Measurements from ENCODE around the gene CSF1R. TPM values are rescaled to one million over a fixed set of nuclear protein-coding genes. Genes with fewer than 3 reads are reported as not detected.
"Not testable (repeated sequence)": the region's sequence is repeated elsewhere in the genome, so short reads cannot be mapped to it uniquely, and the experiment has no call there.

Gene CSF1R
- total RNA-seq, 3 donors from 2014 or later (not counting 1 experiment from before 2014, with no cell fraction given): 4.9 to 39.0 (median 7.8) TPM

DNA sequence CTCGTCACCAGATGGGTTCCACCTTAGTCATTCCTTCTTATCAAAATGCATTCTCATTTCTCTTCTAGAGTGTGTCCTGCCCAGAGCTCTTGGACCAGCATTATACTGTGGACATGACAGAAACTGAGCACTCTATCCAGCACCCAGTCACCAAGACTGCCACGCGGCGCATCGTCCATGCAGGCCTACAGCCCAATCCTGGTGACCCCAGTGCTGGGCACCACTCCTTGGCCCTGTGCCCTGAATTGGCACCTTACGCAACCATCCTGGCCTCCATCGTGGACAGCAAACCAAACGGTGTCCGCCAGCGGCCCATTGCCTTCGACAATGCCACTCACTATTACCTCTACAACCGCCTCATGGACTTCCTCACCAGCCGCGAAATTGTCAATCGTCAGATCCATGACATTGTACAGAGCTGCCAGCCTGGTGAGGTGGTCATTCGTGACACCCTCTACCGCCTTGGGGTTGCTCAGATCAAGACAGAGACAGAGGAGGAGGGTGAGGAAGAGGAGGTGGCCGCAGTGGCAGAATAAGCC lies 34.6 kb downstream of the CSF1R start:
- no peaks in the 10 kb centered on the region for H3K9me3 Mint-ChIP-seq
- H3K4me1 Mint-ChIP-seq: peaks cover 30 to 48% of the 10 kb centered on the region in 2 donors
- WGBS (ENCODE audit: insufficient coverage): 92% methylated on average over 18 of the region's 18 CpGs
- no peak overlapping the region for H3K4me3 ChIP-seq (ENCODE audit: low read length)
- DNase-seq (no peak), ATAC-seq (no peak)
- H3K9me3 ChIP-seq (ENCODE audit: control insufficient read depth, insufficient read depth, low read length): no peaks in the 10 kb centered on the region
- peaks cover 28% of the 10 kb centered on the region in 2 donors for H3K27me3 Mint-ChIP-seq (ENCODE audit: low read depth in 2 of 2)
- peaks cover 11% of the 10 kb centered on the region for H3K4me1 ChIP-seq (ENCODE audit: control insufficient read depth, insufficient read depth, low read length)
- H3K27me3 ChIP-seq (ENCODE audit: control insufficient read depth, insufficient read depth, low read length): peaks cover 11% of the 10 kb centered on the region
- TF ChIP-seq, protein P1, sequence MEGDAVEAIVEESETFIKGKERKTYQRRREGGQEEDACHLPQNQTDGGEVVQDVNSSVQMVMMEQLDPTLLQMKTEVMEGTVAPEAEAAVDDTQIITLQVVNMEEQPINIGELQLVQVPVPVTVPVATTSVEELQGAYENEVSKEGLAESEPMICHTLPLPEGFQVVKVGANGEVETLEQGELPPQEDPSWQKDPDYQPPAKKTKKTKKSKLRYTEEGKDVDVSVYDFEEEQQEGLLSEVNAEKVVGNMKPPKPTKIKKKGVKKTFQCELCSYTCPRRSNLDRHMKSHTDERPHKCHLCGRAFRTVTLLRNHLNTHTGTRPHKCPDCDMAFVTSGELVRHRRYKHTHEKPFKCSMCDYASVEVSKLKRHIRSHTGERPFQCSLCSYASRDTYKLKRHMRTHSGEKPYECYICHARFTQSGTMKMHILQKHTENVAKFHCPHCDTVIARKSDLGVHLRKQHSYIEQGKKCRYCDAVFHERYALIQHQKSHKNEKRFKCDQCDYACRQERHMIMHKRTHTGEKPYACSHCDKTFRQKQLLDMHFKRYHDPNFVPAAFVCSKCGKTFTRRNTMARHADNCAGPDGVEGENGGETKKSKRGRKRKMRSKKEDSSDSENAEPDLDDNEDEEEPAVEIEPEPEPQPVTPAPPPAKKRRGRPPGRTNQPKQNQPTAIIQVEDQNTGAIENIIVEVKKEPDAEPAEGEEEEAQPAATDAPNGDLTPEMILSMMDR (IDR thresholded peaks at IDR 0.05): no peak
- H3K36me3 Mint-ChIP-seq: peaks cover 39% of the 10 kb centered on the region
- peaks cover 67% of the 10 kb centered on the region for H3K36me3 ChIP-seq (ENCODE audit: control insufficient read depth, insufficient read depth, low read length)
- H3K27ac ChIP-seq (ENCODE audit: low read length): no peak overlapping the region
- H3K27ac Mint-ChIP-seq: no peak overlapping the region
- intact Hi-C loops (cut with micrococcal nuclease): no loop called here
- no peak overlapping the region for H3K4me3 Mint-ChIP-seq

- H3K9me3 Mint-ChIP-seq; DNase-seq; H3K27ac ChIP-seq (ENCODE audit: low read length); H3K4me3 ChIP-seq (ENCODE audit: low read length); H3K9me3 ChIP-seq (ENCODE audit: control insufficient read depth, insufficient read depth, low read length); intact Hi-C loops (cut with micrococcal nuclease); ATAC-seq; H3K4me3 Mint-ChIP-seq; H3K27ac Mint-ChIP-seq: not testable (repeated sequence)
- Histone ChIP-seq H3K27me3 (ENCODE audit: control insufficient read depth, insufficient read depth, low read length) (peaks cover 12% of the 10 kb centered on the region), H3K36me3 (ENCODE audit: control insufficient read depth, insufficient read depth, low read length) (peaks cover 71% of the 10 kb centered on the region), H3K4me1 (ENCODE audit: control insufficient read depth, insufficient read depth, low read length) (peaks cover 25% of the 10 kb centered on the region)
- H3K27me3 Mint-ChIP-seq (ENCODE audit: low read depth in 2 of 2): peaks cover 28% of the 10 kb centered on the region in 2 donors
- 96% methylated on average over 14 of the region's 14 CpGs for WGBS (ENCODE audit: insufficient coverage)
- peaks cover 39% of the 10 kb centered on the region for H3K36me3 Mint-ChIP-seq
- H3K4me1 Mint-ChIP-seq: peaks cover 41 to 56% of the 10 kb centered on the region in 2 donors
Observed at GRCh38 chr5:150050172-150050811, 36.1 kb downstream of the CSF1R start.

DNA sequence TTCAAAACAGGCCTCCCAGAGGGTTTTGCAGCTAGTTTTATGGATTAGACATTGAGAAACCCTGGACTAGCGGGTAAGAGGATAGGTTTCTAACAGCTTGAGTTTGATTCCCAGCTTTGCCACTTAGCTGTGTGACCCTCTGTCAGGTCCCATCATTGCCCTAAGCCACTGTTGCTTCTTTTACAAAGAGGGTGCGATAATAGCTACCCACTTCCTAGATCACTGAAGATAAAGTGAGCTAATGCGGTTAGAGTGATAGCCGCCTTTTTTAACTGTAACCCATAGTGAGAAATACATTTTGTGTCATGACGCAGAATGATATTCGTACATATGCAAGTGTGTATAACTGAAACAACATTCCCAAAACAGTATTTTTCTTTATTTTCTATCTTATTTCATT lies 40.3 kb downstream of the CSF1R start:
- Histone ChIP-seq H3K27ac (ENCODE audit: low read length) (no peak overlapping the region), H3K27me3 (ENCODE audit: control insufficient read depth, insufficient read depth, low read length) (peaks cover 20% of the 10 kb centered on the region), H3K4me3 (ENCODE audit: low read length) (no peak overlapping the region), H3K36me3 (ENCODE audit: control insufficient read depth, insufficient read depth, low read length) (peaks cover 76% of the 10 kb centered on the region), H3K9me3 (ENCODE audit: control insufficient read depth, insufficient read depth, low read length) (no peaks in the 10 kb centered on the region), H3K4me1 (ENCODE audit: control insufficient read depth, insufficient read depth, low read length) (peaks cover 48% of the 10 kb centered on the region)
- H3K36me3 Mint-ChIP-seq: peaks cover 51% of the 10 kb centered on the region
- peaks cover 47 to 49% of the 10 kb centered on the region in 2 donors for H3K27me3 Mint-ChIP-seq (ENCODE audit: low read depth in 2 of 2)
- peak in 1 of 2 donors; percentile 75 for DNase-seq
- H3K4me1 Mint-ChIP-seq: peaks cover 75 to 76% of the 10 kb centered on the region in 2 donors
- peak; percentile 89 to 94 (median 90) for ATAC-seq
- 65% methylated on average over 3 of the region's 6 CpGs for WGBS (ENCODE audit: insufficient coverage)
- TF ChIP-seq, protein P1 (IDR thresholded peaks at IDR 0.05): no peak
- intact Hi-C loops (cut with micrococcal nuclease): loop anchor here (1.0 to 2.0 kb wide), 2 partner anchors 45 to 85 kb away; partner anchors contain the start of gene SLC26A2
- peak overlapping the region; percentile 71 to 82 for H3K27ac Mint-ChIP-seq
- peak overlapping the region; percentile 63 for H3K4me3 Mint-ChIP-seq
- H3K9me3 Mint-ChIP-seq: no peaks in the 10 kb centered on the region

DNA sequence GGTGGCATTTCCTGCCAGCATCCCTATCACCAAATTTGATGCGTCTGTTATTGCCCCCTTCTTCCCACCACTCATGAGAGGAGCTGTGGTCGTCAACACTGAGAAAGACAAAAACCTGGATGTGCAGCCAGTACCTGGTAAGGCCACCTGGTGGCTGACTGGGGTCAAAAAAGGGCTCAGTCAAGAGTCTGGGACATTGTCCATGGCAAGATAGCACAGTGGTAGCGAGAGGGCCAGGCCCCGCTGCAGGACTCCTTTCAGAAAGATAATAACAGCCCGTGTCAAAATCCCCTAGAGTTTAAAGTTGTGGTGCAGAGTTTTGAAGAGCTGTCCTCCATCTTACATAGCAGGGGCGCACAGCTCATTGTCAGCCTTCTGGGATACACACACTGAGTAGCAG lies 40.8 kb downstream of the CSF1R start:
- Mint-ChIP-seq H3K4me3 (peak overlapping the region; percentile 63), H3K27ac (peak overlapping the region; percentile 71 to 82), H3K36me3 (peaks cover 56% of the 10 kb centered on the region), H3K27me3 (ENCODE audit: low read depth in 2 of 2) (peaks cover 48 to 54% of the 10 kb centered on the region in 2 donors), H3K4me1 (peaks cover 75 to 76% of the 10 kb centered on the region in 2 donors), H3K9me3 (no peaks in the 10 kb centered on the region)
- peak; percentile 9 to 30 (median 25) for ATAC-seq
- Histone ChIP-seq H3K27ac (ENCODE audit: low read length) (no peak overlapping the region), H3K4me1 (ENCODE audit: control insufficient read depth, insufficient read depth, low read length) (peaks cover 48% of the 10 kb centered on the region), H3K4me3 (ENCODE audit: low read length) (no peak overlapping the region), H3K9me3 (ENCODE audit: control insufficient read depth, insufficient read depth, low read length) (no peaks in the 10 kb centered on the region), H3K36me3 (ENCODE audit: control insufficient read depth, insufficient read depth, low read length) (peaks cover 76% of the 10 kb centered on the region), H3K27me3 (ENCODE audit: control insufficient read depth, insufficient read depth, low read length) (peaks cover 20% of the 10 kb centered on the region)
- intact Hi-C loops (cut with micrococcal nuclease): no loop called here
- WGBS (ENCODE audit: insufficient coverage): 91% methylated on average over 6 of the region's 6 CpGs
- TF ChIP-seq, protein P1 (IDR thresholded peaks at IDR 0.05): no peak
- peak in 1 of 2 donors; percentile 13 for DNase-seq
